Dedifferentiated amniotic fluid mesenchymal stem cell (primary cell): ENCODE results near the gene LKAAEAR1.
A peak's percentile ranks its signal among the peaks of the same experiment; 100 is the strongest.

Experiments
- DNase-seq: peaks from one replicate; pipeline ENCODE4 v3.0.0-alpha.2; 2016; ENCODE audit errors: extremely low spot score

Gene LKAAEAR1

DNA sequence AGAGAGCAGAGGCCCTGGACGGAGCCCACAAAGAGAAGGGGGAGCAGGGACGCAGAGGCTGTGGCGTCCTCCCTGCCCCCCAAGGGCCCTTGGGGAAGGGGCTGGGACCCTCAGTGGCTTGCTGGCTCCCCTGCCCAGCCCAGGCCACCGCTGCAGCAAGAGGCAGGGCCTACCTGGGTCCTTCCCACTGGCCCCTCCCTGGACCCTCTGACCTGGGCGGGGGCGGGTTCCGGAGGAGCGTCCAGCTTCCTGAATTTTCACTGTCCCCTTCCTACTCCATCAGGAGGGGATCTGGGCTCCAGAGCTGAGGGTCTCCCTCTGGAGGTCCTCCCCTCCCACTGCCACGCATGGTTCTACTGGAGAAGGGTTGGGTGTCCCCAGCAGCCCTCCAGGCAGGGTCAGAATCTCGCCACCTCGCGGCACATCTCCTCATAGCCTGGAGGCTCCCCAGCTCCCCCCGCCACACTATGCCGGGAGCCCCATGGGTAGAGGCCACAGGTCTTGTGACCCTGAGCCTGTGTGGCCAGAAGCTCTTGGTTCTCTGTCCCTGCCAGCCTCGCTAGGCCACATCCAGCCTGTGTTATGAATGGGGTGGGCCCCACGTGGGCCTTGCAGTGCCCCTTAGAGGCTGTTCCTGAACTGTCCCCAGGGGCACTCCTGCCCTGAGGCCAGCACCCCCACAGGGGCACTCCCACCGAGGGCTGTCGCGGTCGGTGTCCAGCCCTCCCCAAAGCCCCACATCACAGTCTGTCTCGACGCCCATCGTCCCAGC lies 33.8 kb downstream of the LKAAEAR1 start:
- DNase-seq: no peak

DNA sequence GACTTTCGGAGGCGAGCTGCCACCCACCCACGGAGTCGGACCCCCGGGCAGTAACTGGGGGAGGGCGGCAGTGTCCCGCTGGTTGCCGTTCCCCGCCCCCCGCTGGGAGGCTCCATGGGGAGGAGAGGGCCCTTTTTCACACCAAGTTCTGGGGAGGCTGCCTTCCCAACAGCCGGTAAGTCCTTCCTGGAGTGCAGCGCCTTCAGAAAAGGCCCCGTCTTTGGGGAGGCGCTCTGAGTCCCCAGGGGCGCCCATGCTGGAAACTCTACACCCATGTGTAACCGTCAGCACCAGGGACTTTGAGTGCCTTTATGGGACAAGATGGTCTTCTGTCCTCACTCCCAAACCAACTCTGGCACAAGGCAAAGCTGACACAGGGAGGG lies 34.3 kb downstream of the LKAAEAR1 start:
- DNase-seq: no peak

DNA sequence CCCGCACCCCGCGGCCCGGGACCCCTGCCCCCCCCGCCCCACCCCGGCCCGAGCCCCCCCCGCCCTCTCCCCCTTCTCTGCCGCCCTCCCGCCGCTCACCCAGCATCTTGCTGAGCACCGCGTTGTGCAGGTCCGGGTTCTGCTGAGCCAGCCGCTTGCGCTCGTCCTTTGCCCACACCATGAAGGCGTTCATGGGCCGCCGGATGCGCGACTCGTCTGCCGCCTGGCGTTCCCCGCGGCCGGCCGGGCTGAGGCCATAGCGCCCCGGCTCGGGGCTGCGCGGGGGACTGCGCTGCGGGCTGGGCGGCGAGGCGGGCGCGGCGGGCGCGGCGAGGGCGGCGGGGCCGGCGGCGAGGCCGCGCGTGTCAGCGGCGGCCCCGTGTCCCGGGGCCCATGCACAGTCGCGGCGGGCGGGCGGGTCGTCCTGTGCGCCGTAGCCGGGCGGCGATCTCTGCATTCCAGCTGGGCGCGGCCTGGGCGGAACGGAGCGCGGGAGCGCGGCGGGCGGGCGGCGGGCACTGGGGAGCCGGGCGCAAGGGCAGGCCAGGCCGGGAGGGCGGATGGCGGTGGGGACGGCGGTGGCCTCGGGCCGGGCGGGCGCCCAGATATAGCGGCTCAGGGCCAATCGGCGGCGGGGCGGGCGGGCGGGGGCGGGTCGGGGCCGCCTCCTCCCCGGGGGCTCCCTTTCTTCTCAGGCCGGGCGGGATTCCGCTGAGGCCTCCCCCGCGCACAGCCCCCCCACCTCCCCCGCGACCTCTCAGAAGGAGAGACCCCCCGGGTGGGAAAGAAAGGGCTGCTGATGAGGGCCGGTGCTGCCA lies 34.9 kb downstream of the LKAAEAR1 start, which contains the start of gene SOX18:
SOX18 (minus strand) TSS at position 580 of the 818 bp plus-strand sequence; CDS start at position 457, 123 bp downstream.
- DNase-seq: no peak

DNA sequence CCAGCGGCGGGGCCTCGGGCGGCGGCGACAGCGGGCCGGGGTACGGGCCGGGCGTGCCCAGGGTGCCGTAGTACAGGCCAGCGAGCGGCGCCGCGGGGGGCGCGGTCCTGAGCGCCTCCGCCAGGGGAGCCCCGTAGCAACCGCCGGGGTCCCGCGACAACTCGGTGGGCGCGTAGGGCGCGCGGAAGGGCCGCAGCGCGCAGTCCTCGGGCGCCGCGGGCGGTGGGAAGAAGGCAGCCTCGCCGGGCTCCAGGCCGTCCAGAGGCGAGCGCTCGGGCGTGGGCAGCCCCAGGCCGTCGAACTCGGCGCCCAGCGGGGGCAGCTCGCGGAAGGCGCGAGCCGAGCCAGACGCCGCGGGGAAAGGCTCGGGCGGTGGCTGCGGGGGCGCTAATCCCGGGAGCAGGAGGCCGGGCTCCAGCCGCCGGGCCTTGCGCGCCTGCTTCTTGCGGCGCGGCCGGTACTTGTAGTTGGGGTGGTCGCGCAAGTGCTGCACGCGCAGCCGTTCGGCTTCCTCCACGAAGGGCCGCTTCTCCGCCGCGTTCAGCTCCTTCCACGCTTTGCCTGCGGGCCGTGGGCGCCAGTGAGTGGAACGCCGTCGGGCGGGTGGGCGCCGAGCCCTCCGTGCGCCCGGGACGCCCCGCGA lies 35.7 kb downstream of the LKAAEAR1 start:
- DNase-seq: no peak

DNA sequence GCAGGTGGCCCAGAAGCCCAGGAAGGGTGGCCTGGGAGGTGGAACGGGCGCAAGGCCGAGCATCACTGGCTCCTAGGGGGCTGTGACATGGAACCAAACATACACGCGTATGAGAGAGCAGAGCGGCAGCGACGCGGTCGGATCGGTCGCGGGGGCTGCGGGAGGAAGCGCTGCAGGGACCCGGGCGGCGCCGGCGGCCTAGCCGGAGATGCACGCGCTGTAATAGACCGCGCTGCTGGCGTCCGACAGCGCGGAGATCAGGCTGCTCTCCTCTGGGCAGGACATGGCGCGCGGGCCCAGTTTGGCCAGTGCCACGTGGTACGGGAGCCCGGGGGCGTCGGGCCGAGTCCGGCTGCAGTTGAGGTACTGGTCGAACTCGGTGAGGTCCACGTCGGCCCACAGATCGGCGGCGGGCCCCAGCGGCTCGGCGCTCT lies 36.2 kb downstream of the LKAAEAR1 start:
- DNase-seq: no peak

DNA sequence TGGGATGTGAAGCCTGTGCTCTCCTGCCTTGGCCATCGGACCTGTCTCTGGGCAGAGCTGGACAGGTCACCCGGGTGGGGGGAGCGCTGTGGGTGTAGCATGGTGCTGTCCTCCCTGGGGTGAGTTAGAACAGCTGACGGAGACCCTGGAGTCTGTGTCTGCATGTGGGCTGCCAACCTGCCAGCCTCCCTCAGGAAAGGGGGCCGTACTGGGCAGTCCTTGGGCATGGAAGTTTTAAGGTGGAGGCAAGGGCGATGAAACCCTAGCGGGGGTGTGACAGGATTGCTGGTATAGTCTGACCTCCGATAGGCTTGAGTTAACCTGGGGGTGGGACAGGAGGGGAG lies 37.2 kb downstream of the LKAAEAR1 start:
- no peak for DNase-seq

DNA sequence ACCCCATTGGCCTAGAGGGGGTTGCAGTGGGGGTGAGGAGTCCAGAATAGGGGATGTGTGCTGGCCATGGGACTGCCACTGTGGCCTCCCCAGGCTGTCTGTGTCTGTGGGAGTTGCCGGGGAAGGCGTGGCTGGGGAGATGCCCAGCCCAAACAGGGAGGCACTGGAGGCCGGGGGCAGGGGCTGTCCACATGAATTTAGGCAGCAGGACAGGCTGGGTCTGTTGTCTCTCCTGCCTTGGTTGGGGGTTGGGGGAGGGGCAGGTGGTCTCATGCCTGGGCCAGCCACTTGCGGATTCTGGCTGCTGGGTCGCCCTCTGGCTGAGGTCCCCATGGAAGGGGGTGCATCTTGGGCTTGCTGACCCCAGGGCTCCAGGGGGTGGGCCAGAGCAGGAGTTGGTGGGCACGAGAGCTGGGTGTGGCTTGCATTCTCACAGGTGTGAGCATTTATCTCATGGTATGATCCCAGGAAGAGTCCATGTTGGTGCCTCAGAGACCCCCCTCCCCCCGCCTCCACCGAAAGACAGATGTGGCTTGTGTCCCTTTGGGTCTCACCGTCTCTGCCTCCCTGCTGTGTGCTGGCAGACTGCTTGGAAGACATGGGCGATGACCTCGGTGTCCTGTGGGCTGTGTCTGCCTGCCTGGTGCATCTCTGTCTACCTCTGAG lies 38.7 kb downstream of the LKAAEAR1 start:
- no peak for DNase-seq

DNA sequence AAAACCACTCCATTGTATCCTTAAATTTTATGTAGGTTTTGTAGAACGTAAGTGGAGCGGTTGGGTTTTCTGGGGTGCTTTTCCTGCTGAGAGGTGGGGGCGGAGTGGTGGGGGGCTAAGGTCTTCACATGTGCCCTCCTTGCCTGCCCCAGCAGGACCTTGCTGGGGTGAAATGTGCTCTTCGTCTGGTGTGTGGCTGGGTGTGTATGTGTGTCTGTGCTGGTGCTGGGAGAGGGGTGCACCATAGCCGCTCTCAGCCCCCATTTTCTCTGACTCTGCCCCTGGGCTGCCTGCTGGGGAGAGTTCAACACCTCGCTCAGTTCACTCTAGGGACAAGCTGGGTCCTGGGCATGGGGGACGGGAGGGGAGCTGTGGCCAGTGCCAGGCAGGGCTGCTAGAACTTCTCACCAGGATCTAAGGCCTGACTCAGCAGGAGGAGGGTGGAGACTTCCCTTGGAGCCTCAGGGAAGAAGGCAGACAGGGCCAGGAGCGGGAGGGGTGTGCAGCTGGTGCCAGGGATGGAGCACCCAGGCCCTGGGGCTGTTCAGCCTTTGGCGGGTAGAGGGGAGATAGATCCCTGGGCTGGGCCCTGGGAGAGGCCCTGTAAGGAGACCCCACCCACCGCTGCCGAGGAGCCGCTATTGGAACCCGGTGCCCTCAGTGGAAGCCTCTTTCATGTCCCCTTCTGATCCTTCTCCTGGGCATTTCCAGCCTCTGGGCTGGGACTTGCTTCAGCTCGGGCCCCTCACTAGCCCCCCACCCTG lies 39.5 kb downstream of the LKAAEAR1 start:
- DNase-seq: peak; percentile 77

DNA sequence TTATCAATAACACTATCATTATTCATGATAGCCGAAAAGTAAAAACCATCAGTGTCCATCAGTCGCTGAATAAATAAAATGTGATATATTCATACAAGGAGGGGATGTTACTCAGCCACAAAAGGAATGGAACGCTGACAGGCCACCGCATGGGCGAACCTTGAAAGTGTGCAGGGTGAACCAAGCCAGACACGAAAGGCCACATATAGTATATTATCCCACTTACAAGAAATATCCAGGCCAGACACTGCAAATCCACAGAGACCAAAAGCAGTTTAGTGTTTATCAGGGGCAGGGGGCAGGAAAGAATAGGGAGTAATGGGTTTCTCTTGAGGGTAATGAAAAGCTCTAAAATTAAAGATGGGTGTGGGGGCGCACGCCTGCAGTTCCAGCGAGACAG lies 40.4 kb downstream of the LKAAEAR1 start:
- no peak for DNase-seq

DNA sequence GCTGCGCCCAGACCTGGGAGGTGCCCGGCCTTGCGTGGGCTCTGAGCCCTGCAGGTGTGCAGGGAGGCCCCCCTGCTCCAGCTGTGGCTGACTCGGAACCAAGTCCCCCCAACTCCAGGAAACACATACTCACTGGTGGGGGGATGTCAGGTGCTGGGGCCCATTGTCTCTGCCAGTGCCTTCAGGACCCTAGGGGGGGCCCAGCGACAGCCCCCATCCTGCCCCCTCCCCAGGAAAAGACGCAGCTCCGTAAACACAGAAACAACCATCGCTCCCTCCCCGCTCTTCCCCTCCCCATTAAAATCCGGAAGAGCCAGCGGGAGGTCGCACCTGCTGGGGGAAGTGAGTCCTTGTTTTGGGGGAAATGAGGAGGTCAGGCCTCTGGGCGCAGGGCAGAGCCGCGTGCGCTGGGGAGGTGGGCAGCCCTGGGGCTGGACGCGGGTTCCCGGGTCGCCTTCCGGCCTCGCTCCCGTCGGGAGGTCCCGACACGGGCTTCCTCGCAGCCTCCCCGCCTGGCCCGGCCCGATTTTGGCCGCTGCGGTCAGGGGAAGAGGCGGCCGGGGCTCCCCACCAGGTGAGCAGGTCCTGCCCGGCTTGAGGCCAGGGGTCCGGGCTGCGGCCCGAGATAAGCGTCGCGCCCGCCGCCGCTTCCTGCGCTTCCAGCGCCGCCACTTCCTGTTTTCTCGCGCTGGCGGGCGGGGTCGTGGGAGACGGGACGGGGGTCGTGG lies 42.0 kb downstream of the LKAAEAR1 start:
- no peak for DNase-seq

DNA sequence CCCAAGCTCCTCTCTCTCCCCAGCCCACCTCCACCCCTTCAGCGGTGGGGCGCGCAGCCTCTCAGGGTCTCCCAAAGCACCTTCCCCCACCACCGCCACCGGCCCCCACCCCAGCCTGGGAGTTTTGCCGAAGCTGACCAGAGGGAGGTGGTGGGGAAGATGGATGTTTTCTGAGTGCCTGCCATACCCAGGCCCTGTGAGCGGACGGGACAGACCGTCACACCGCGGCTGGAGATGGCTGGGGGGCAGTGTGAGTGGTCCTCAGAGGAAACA lies 42.5 kb downstream of the LKAAEAR1 start:
- no peak for DNase-seq

DNA sequence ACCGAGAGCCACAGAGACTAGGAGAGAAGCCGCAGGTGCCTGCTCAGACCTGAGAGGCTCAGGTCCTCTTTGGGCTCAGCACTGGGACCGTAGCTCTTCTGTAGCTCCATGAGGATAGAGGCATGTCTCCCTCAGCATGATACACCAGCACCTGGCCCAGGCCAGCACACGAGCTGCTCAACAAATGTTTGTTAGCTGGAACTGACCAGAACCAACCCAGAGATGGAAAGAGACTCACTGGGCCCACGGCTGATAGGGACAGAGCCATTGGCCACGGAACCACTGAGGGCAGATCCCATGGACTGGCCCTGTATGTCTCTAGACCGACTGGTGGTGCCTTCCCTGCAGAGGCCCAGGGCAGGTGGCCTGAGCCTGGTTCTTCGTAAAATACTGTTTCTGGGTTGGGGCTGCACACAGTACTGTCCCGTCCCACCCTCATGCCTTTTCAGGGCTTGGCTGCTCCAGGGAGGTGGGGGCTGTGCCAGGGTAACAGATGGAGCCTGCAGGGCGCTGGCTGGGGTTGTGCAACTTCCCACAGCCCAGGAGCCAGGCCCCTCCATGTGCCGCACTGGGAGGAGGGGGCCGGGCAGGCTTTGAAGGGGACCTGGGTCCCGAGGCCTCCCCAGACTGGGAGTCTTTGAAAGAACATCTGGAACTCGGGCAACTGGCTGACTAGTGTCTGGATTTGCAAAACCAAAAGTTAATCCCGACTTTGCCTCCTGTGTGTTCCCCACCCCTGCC lies 43.0 kb downstream of the LKAAEAR1 start:
- DNase-seq: no peak

DNA sequence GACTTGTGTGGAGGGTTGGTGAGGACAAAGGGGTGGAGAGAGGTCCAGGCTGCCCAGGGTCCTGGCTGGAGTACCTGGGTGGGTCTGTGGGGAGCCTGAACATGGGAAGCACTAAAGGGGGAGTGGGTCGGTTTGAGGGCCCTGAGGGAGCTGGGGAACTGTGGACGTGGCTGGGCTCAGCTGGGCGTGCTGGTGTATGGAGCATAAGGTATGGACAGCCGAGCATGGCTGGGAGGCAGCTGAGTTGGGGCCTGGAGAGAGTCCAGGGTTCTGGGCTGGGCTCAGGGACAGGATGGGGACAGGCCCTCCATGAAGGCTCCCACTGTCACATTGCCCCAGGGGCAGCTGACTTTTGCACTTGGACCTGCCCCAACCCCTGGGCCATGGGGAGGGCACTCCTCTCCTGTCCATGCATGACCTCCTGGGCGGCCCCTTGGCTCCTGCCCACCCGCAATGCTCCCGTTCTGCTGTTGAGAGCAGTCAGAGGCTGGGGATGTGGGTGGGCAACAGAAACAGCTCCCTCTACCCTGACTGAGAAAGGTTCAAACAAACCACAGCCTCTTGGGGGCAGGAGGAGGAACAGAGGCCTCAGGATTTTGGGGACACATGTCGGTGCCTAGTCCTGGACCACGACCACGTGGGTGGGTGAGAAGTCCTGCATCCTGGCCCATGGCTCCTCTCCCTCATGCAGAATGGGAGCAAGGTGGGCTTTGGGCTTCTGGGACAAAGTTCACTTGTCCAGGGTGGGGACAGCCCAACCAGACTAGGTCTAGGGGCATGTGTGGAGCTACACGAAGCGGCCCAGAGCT lies 43.8 kb downstream of the LKAAEAR1 start:
- no peak for DNase-seq

DNA sequence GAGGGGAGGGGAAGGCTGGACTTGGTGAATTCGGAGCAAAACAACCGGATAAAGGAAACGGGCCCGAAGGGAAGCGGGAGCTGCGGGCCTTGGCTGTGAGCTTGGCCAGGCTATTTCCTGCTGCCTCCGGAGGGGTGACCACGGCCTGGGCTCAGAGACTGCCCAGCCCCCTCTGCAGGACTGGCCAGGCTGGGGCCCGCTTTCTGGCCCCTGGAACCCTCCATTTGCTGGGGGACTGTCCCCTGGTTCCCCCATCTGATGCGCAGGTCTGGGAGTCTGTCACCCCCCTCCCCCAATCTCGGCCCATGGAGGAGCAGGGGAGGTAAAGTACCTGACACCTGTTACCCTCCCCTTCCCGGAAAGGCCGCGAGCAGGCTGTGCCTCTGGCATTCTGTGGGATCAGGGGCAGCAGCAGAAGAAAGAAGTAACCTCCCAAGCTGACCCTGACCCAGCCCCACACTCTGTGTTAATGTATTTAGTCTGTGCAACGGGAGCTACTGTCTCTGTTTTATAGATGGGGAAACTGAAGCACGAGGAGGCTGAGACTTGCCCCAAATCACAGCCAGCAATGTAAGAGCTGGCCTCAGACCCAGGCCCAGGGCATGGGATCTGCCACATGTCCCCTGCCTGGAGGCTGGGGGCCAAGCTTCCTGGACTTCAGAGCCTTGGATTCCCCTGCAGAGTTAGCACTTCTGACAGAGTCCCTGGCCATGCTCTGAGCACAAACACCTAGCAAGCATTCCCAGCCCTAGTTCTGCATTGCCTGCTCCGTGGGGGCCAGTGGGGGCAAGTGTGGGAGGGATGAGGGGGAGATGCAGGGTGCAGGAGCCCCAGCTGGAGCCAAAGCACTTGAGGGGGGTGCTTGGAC lies 44.7 kb downstream of the LKAAEAR1 start:
- no peak for DNase-seq

DNA sequence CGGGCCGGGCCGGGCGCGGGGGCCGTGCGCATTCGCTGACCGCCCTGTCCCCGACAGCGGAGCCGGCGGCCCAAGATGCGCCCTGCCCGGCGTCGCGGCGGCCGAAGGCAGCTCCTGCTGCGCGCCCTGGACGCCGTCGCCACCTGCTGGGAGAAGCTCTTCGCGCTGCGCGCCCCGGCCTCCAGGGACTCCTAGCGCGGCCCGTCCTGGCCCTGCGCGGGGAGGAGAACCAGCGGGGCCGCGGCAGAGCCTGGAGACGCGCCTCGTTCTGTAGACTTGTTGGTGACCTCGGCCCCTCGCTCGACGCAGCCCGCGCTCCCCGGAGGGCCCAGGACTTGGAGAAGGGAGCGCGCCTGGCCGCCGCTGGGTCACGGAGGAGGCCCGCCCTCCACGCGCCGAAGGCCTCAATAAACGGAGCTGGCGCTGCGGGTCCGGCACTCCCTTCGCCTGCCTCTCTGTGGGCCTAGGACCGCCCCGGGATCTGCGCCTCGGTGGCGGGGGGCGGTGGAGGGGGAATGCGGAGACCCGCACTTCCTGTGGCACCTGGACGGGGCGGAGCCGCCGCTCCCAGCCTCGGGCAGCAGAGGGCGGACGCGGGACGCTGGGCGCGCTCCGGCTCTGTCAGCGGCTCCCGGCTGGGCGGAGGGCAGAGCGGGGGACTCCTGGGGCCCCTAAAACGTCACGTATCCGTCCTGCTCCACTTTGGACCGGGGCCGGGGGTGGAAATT lies 45.5 kb downstream of the LKAAEAR1 start:
- DNase-seq: no peak

DNA sequence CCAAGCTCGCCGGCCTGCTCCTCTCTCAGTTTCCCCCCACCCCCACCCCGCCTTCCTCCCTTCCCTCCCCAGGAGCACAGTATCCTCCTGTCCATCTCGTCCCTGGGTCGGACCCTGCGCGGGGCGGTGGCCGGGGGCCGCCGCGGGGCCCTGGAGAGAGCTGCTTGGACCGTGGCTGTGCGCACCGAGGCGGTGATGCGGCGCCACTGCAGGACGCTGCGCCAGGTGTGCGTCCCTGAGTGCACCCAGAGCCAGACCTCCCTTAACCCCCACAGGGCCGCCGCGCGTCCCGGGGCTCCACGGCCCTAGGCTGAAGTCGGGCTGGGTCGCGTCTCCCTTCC lies 46.0 kb downstream of the LKAAEAR1 start:
- no peak for DNase-seq

DNA sequence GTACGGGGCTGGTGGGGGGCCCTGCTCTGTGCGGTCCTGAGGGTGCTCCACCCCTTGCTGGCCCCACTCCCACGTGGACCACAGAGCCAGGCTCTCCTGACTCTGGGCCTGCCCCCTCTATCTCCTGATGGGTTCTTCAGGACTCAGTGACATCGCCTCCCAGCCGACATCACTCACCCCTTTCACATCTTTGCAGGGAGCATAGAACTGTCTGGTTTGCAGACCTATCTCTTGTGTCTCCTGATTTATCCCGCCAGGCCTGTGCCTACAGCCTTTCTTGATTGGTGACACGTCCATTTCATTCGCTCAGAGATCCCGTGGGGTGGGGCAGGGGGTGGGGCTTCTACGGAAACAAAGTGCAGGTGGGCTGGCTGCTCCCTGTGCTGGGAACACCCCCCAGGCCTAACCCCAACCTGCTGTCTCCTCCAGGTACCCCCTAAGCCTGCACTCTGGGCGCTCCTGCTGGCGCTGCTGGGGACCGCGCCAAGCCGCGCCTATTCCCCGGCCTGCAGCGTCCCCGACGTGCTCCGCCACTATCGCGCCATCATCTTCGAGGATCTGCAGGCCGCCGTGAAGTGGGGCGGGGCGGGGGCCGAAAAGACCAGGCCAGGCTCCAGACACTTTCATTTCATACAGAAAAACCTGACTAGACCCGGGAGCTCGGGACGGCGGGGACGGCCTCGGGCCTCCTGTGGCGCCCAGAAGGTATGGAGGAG lies 46.5 kb downstream of the LKAAEAR1 start:
- DNase-seq: no peak
